ENCODE results near the gene ELOVL5.
A peak's percentile ranks its signal among the peaks of the same experiment; 100 is the strongest.
"Not testable (repeated sequence)": the region's sequence is repeated elsewhere in the genome, so short reads cannot be mapped to it uniquely, and the experiment has no call there.

Gene ELOVL5

DNA sequence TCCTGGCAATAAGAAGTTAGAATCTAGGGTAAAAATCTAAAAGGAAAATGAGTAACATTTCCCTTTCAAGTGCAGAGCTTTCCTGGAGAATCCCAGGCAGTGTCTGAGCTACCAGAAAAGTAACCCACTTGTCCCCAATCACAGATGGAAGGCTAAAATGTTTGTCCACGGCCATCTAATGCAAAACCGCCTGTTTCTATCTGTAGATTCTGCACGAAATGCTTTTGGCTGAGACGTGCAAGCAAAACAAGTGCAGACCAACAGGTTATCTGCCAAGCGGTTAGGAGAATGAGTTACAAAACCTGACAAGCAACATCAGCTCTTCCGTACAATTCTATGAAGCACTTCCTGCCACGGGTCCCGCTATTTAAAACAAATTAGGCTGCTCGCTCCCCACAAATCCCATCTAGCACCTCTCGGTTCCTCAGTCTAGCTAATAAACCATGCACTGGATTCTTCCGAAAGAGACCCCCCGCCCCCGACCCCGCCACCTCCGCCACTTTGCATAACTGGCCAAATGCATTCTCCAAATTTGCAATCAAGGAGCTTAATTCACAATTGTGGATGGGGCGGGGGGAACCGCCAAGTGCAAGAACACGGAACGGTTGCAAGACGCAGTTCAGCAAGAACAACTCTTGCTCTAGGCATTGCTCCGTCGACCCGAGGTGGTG, 1.4 kb downstream of the ELOVL5 start:
- H3K4me1 ChIP-seq (ENCODE audit: control insufficient read depth, insufficient read depth, low read length, poor library complexity, severe bottlenecking), result peaks cover 22% of the 10 kb centered on the region
- H3K27ac ChIP-seq (ENCODE audit: insufficient read depth, low read length, poor library complexity, severe bottlenecking), result peak overlapping the region; percentile 94
- no peaks in the 10 kb centered on the region for H3K9me3 ChIP-seq (ENCODE audit: control insufficient read depth, low read length)
- H3K36me3 ChIP-seq (ENCODE audit: control insufficient read depth, insufficient read depth, low read length), result no peaks in the 10 kb centered on the region
- H3K4me3 ChIP-seq (ENCODE audit: insufficient read depth, low read depth, low read length, poor library complexity, severe bottlenecking), result peak overlapping the region; percentile 91
- peak in 1 of 3 donors; percentile 14 for DNase-seq
- H3K27me3 ChIP-seq (replicated peaks; ENCODE audit: control insufficient read depth, insufficient read depth, low read length, poor library complexity, severe bottlenecking), result no peaks in the 10 kb centered on the region

DNA sequence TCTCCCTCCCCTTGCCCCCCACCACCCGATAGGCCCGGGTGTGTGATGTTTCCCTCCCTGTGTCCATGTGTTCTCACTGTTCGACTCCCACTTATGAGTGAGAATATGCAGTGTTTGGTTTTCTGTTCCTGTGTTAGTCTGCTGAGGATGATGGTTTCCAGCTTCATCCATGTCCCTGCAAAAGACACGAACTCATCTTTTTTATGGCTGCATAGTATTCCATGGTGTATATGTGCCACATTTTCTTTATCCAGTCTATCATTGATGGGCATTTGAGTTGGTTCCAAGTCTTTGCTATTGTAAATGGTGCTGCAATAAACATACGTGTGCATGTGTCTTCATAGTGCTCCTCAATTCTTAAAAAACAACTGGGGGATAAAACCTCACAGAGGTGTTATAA, 2.7 kb downstream of the ELOVL5 start:
- Histone ChIP-seq H3K27ac (ENCODE audit: insufficient read depth, low read length, poor library complexity, severe bottlenecking) (peak overlapping the region; percentile 28), H3K4me1 (ENCODE audit: control insufficient read depth, insufficient read depth, low read length, poor library complexity, severe bottlenecking) (peaks cover 28% of the 10 kb centered on the region)
- not testable (repeated sequence) for H3K9me3 ChIP-seq (ENCODE audit: control insufficient read depth, low read length); H3K27me3 ChIP-seq (replicated peaks; ENCODE audit: control insufficient read depth, insufficient read depth, low read length, poor library complexity, severe bottlenecking); DNase-seq; H3K36me3 ChIP-seq (ENCODE audit: control insufficient read depth, insufficient read depth, low read length); H3K4me3 ChIP-seq (ENCODE audit: insufficient read depth, low read depth, low read length, poor library complexity, severe bottlenecking)

DNA sequence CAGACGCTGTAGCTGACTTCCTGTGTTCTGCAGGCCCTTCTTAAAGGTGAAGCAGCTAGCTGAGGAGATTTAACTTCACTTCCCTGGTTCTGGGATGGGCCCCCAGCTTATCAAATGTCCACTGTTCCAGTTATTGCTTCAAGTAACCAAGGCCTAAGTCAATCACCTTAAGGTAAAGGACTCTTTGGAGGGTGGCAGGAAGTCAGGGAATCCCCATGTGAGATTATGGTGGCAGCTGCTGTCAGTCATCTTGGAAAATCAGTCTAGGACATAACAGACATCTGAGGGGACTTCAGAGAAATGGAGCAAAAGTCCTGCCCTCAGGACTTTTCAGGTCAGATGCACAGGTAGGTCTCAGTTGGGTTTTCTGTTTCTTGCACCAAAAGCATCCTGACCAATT, 3.8 kb downstream of the ELOVL5 start:
- Histone ChIP-seq H3K36me3 (ENCODE audit: control insufficient read depth, insufficient read depth, low read length) (no peaks in the 10 kb centered on the region), H3K27ac (ENCODE audit: insufficient read depth, low read length, poor library complexity, severe bottlenecking) (peak overlapping the region; percentile 48), H3K4me3 (ENCODE audit: insufficient read depth, low read depth, low read length, poor library complexity, severe bottlenecking) (peak overlapping the region; percentile 18), H3K27me3 (replicated peaks; ENCODE audit: control insufficient read depth, insufficient read depth, low read length, poor library complexity, severe bottlenecking) (no peaks in the 10 kb centered on the region), H3K4me1 (ENCODE audit: control insufficient read depth, insufficient read depth, low read length, poor library complexity, severe bottlenecking) (peaks cover 32% of the 10 kb centered on the region), H3K9me3 (ENCODE audit: control insufficient read depth, low read length) (no peaks in the 10 kb centered on the region)
- DNase-seq, result no peak

DNA sequence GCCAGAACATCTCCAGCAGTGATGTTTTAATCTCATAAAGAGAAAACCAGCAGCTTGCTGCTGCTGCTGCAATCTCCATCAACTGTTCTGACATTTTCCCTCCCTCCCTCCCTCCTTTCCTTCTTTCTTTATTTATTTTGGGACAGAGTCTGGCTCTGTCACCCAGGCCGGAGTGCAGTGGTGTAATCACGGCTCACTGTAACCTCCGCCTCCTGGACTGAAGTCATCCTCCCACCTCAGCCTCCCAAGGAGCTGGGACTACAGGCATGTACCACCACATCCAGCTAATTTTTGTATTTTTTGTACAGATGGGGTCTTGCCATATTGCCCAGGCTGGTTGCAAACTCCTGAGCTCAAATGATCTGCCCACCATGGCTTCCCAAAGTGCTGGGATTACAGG, 5.7 kb downstream of the ELOVL5 start:
- Histone ChIP-seq H3K9me3 (ENCODE audit: control insufficient read depth, low read length) (no peaks in the 10 kb centered on the region), H3K4me1 (ENCODE audit: control insufficient read depth, insufficient read depth, low read length, poor library complexity, severe bottlenecking) (peaks cover 39% of the 10 kb centered on the region), H3K4me3 (ENCODE audit: insufficient read depth, low read depth, low read length, poor library complexity, severe bottlenecking) (no peak overlapping the region), H3K27me3 (replicated peaks; ENCODE audit: control insufficient read depth, insufficient read depth, low read length, poor library complexity, severe bottlenecking) (no peaks in the 10 kb centered on the region), H3K27ac (ENCODE audit: insufficient read depth, low read length, poor library complexity, severe bottlenecking) (no peak overlapping the region), H3K36me3 (ENCODE audit: control insufficient read depth, insufficient read depth, low read length) (no peaks in the 10 kb centered on the region)
- DNase-seq, result no peak

DNA sequence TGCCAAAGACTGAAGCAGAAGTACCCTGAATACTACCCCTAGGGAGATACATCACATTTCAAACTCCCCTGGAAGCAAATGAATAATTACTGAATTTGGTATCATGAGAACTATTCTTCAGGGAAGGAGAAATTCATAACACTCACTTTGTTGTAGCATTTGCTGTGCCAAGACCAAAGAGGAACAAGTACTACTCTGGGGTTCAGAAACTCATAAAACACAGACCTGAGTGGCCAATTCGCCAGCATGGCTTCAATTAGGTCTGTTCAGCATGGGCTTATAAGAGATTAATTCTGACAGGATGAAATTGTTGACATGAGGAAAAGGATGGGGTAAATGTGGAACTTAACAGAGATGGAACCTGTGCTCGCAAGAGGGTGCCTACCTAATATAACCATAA, 6.5 kb downstream of the ELOVL5 start:
- Histone ChIP-seq H3K4me1 (ENCODE audit: control insufficient read depth, insufficient read depth, low read length, poor library complexity, severe bottlenecking) (peaks cover 48% of the 10 kb centered on the region), H3K36me3 (ENCODE audit: control insufficient read depth, insufficient read depth, low read length) (no peaks in the 10 kb centered on the region), H3K27me3 (replicated peaks; ENCODE audit: control insufficient read depth, insufficient read depth, low read length, poor library complexity, severe bottlenecking) (no peaks in the 10 kb centered on the region), H3K27ac (ENCODE audit: insufficient read depth, low read length, poor library complexity, severe bottlenecking) (no peak overlapping the region), H3K4me3 (ENCODE audit: insufficient read depth, low read depth, low read length, poor library complexity, severe bottlenecking) (no peak overlapping the region), H3K9me3 (ENCODE audit: control insufficient read depth, low read length) (no peaks in the 10 kb centered on the region)
- no peak for DNase-seq

DNA sequence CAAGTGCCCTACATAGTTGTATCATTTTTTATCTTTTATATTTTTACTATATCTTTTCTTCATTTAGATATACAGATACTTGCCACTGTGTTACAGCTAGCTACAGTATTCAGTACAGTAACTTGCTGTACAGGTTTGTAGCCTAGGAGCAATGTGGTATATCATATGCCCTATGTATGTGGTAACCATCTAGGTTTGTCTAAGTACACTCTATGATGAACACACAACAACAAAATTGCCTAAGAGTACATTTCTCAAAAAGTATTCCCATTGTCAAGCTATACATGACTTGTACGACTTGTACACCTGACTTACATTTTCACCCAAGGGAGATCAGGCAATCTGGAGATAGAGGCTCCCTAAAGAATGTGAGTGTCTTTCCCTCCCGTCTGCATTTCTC, 8.2 kb downstream of the ELOVL5 start:
- peaks cover 63% of the 10 kb centered on the region for H3K4me1 ChIP-seq (ENCODE audit: control insufficient read depth, insufficient read depth, low read length, poor library complexity, severe bottlenecking)
- no peak for DNase-seq
- no peaks in the 10 kb centered on the region for H3K9me3 ChIP-seq (ENCODE audit: control insufficient read depth, low read length)
- H3K27me3 ChIP-seq (replicated peaks; ENCODE audit: control insufficient read depth, insufficient read depth, low read length, poor library complexity, severe bottlenecking), result no peaks in the 10 kb centered on the region
- no peak overlapping the region for H3K27ac ChIP-seq (ENCODE audit: insufficient read depth, low read length, poor library complexity, severe bottlenecking)
- no peaks in the 10 kb centered on the region for H3K36me3 ChIP-seq (ENCODE audit: control insufficient read depth, insufficient read depth, low read length)
- no peak overlapping the region for H3K4me3 ChIP-seq (ENCODE audit: insufficient read depth, low read depth, low read length, poor library complexity, severe bottlenecking)

DNA sequence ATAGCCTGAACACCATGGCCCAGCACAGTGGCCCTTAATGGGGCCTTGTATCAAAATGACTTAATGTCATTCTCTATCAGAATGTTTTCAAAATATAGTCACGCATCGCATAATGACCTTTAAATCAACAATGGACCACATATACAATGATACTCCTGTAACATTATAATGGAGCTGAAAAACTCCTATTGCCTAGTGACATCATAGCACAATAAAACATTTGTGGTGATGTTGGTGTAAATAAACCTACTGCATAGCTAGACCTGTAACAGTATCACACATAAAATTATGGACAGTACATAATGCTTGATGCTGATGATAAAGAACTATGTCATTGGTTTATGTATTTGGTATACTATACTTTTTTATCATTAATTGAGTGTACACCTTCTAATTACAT, 9.3 kb downstream of the ELOVL5 start:
- Histone ChIP-seq H3K9me3 (ENCODE audit: control insufficient read depth, low read length) (no peaks in the 10 kb centered on the region), H3K4me3 (ENCODE audit: insufficient read depth, low read depth, low read length, poor library complexity, severe bottlenecking) (no peak overlapping the region), H3K4me1 (ENCODE audit: control insufficient read depth, insufficient read depth, low read length, poor library complexity, severe bottlenecking) (peaks cover 63% of the 10 kb centered on the region), H3K27ac (ENCODE audit: insufficient read depth, low read length, poor library complexity, severe bottlenecking) (no peak overlapping the region), H3K36me3 (ENCODE audit: control insufficient read depth, insufficient read depth, low read length) (no peaks in the 10 kb centered on the region), H3K27me3 (replicated peaks; ENCODE audit: control insufficient read depth, insufficient read depth, low read length, poor library complexity, severe bottlenecking) (no peaks in the 10 kb centered on the region)
- no peak for DNase-seq

DNA sequence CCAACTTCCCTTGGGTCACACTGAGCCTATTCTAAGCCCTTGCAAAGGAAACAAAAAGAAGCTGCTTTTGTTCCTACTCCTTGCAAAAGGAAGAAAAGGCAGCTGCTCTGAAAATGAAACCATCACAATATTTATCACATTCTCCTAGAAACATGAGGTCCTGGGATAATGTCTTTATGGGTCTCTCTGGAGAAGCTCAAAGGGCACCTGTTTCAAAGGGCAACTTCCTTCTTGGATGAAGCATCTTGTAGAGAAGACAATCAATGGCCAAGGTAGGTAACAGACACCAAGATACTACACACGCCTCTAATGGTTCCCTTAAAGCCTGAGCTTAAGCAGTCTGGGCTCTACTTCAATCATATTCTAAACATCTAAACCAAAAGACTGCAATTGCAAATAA, 10.4 kb downstream of the ELOVL5 start:
- Histone ChIP-seq H3K9me3 (ENCODE audit: control insufficient read depth, low read length) (no peaks in the 10 kb centered on the region), H3K36me3 (ENCODE audit: control insufficient read depth, insufficient read depth, low read length) (no peaks in the 10 kb centered on the region), H3K27me3 (replicated peaks; ENCODE audit: control insufficient read depth, insufficient read depth, low read length, poor library complexity, severe bottlenecking) (no peaks in the 10 kb centered on the region), H3K4me1 (ENCODE audit: control insufficient read depth, insufficient read depth, low read length, poor library complexity, severe bottlenecking) (peaks cover 64% of the 10 kb centered on the region), H3K4me3 (ENCODE audit: insufficient read depth, low read depth, low read length, poor library complexity, severe bottlenecking) (no peak overlapping the region), H3K27ac (ENCODE audit: insufficient read depth, low read length, poor library complexity, severe bottlenecking) (peak overlapping the region; percentile 23)
- no peak for DNase-seq

DNA sequence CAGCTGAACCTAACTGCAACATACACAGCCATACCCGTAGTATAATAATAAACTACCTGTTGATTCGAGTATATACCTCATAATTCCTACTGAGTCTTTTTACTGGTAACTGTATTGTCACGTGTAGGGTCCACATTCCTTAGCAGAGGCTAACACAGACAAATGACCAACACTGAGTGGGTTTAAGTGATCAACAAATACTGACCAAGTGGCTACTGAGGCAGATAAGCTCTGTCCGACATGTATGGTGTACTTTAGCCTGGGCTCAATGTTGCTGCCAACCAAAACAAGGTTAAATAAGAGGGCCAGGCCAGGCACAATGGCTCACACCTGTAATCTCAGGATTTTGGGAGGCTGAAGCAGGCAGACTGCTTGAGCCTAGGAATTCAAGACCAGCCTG, 12.7 kb downstream of the ELOVL5 start:
- Histone ChIP-seq H3K27ac (ENCODE audit: insufficient read depth, low read length, poor library complexity, severe bottlenecking) (peak overlapping the region; percentile 98), H3K4me3 (ENCODE audit: insufficient read depth, low read depth, low read length, poor library complexity, severe bottlenecking) (peak overlapping the region; percentile 48), H3K27me3 (replicated peaks; ENCODE audit: control insufficient read depth, insufficient read depth, low read length, poor library complexity, severe bottlenecking) (no peaks in the 10 kb centered on the region), H3K36me3 (ENCODE audit: control insufficient read depth, insufficient read depth, low read length) (no peaks in the 10 kb centered on the region), H3K4me1 (ENCODE audit: control insufficient read depth, insufficient read depth, low read length, poor library complexity, severe bottlenecking) (peaks cover 72% of the 10 kb centered on the region), H3K9me3 (ENCODE audit: control insufficient read depth, low read length) (no peaks in the 10 kb centered on the region)
- DNase-seq, result no peak

DNA sequence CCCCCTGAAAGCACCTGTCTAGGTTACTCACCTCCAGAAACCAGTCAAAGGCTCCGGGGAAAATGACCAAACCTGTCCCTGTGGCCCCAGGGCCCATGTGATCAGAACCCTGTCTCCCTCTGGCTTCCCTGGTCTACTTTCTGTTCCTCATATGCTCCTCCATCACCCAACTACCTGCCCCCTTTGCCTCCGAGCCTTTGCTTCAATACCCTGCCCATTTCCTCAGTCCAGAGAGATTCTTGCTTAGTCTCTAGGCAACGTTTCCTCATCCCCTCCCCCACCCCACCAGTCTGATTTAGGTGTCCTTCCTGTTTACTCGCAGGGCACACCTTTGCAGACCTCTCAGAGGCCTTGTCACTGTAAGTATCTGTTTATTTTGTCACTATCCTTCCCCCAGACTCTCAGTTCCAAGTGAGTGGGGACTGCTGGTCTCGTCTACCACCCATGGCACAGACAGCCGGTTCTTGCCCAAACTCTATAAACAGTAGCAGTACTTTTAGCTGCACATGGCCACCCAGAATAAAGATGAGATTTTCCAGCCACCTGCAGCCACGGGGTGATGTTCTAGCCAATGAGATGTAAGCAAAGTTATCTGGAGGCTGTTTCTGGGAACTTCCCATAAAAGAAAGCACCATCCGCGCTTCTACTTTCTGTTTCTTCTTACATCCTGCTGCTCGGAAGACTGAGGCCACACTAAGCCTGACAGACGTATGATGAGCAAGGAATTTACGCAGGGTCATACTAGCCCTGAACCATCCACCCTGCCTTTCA, 13.3 kb downstream of the ELOVL5 start:
- peaks cover 67% of the 10 kb centered on the region for H3K4me1 ChIP-seq (ENCODE audit: control insufficient read depth, insufficient read depth, low read length, poor library complexity, severe bottlenecking)
- H3K4me3 ChIP-seq (ENCODE audit: insufficient read depth, low read depth, low read length, poor library complexity, severe bottlenecking), result peak overlapping the region; percentile 48
- no peaks in the 10 kb centered on the region for H3K27me3 ChIP-seq (replicated peaks; ENCODE audit: control insufficient read depth, insufficient read depth, low read length, poor library complexity, severe bottlenecking)
- no peaks in the 10 kb centered on the region for H3K36me3 ChIP-seq (ENCODE audit: control insufficient read depth, insufficient read depth, low read length)
- H3K9me3 ChIP-seq (ENCODE audit: control insufficient read depth, low read length), result no peaks in the 10 kb centered on the region
- peak overlapping the region; percentile 98 for H3K27ac ChIP-seq (ENCODE audit: insufficient read depth, low read length, poor library complexity, severe bottlenecking)
- peak; percentile 56 to 71 (median 70) for DNase-seq

All from effector memory CD4-positive, alpha-beta T cell (primary cell).